ENCODE data around the gene DENND10.

DENND10 gene

DNA sequence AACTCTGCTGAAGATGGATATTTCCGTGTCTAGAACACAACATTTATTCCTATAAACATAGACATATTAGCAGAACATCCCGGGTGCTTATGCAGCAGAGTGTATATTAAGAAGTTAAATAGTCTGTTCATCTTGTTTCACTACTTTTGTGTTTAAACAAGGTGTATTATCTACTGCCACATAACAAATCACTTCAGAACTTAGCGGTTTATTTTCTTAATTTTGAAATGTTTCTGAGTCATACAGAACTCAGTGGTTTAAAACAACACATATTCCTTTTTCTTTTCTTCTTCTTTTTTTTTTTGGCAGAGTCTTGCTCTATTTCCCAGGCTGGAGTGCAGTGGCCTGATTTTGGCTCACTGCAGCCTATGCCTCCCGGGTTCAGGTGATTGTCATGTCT lies 25.8 kb downstream of the DENND10 start:
- Histone ChIP-seq H3K79me2 (ENCODE audit: low read length) (no peaks in the 10 kb centered on the region), H3K9me2 (replicated peaks; ENCODE audit: insufficient read depth, low read length) (no peaks in the 10 kb centered on the region), H3K4me2 (ENCODE audit: low read depth, low read length) (no peak overlapping the region), H3K27me3 (replicated peaks; ENCODE audit: insufficient read depth, low read length) (no peaks in the 10 kb centered on the region), H3K4me1 (ENCODE audit: low read length) (no peaks in the 10 kb centered on the region), H3K27ac (ENCODE audit: low read length) (no peak overlapping the region), H3F3A (ENCODE audit: insufficient read depth, low read length) (no peaks in the 10 kb centered on the region), H4K20me1 (ENCODE audit: insufficient read depth, low read length) (no peaks in the 10 kb centered on the region), H3K9me3 (replicated peaks; ENCODE audit: insufficient read depth, low read length) (no peaks in the 10 kb centered on the region), H3K9ac (ENCODE audit: low read length) (no peak overlapping the region), H3K36me3 (replicated peaks; ENCODE audit: insufficient read depth, low read length) (peaks cover 7% of the 10 kb centered on the region), H2AFZ (ENCODE audit: low read length) (no peak overlapping the region), H3K4me3 (ENCODE audit: low read length) (no peak overlapping the region)
- no peak for DNase-seq
- TF ChIP-seq EZH2phosphoT487 (IDR thresholded peaks at IDR 0.05; ENCODE audit: low read length) (no peak), EZH2 (optimal IDR thresholded peaks at IDR 0.05; ENCODE audit: low read depth, low read length) (no peak)
- TF ChIP-seq, protein P1, sequence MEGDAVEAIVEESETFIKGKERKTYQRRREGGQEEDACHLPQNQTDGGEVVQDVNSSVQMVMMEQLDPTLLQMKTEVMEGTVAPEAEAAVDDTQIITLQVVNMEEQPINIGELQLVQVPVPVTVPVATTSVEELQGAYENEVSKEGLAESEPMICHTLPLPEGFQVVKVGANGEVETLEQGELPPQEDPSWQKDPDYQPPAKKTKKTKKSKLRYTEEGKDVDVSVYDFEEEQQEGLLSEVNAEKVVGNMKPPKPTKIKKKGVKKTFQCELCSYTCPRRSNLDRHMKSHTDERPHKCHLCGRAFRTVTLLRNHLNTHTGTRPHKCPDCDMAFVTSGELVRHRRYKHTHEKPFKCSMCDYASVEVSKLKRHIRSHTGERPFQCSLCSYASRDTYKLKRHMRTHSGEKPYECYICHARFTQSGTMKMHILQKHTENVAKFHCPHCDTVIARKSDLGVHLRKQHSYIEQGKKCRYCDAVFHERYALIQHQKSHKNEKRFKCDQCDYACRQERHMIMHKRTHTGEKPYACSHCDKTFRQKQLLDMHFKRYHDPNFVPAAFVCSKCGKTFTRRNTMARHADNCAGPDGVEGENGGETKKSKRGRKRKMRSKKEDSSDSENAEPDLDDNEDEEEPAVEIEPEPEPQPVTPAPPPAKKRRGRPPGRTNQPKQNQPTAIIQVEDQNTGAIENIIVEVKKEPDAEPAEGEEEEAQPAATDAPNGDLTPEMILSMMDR (IDR thresholded peaks at IDR 0.05; ENCODE audit: low read length), result no peak

DNA sequence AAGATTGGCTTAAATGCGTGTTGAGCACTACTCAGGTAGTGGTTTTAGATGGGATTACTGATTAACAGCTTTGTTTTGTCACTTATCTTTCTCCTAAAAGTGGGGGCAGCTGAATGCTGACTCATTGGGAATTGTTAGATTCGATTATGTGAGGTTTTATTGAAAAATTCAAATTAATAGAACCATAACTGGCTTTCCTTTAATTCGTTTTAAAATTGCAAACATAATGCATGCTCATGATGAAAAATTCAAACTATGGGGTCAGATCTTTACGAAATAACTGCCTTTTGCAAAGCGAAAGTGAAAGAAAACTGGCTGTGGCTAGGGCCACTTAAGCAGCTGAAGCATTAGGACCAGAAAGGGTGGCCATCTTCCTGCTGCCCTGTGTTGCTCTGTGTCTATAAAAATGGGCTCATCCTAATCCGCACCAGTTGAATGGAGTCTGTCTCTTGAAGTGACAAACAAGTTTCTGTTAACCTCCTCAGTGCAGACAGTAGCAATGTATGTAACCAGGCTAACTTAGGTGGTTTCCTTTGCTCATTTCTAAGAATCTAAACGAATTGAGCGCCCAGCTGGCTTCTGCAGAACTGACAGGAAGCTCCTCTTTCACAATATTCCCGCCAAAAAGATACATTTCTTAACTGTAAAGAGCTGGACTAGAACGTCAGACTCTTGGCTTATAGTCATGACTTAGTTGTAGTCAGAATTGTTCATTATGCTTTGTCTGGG lies 27.8 kb downstream of the DENND10 start:
- TF ChIP-seq EZH2phosphoT487 (IDR thresholded peaks at IDR 0.05; ENCODE audit: low read length) (no peak), EZH2 (optimal IDR thresholded peaks at IDR 0.05; ENCODE audit: low read depth, low read length) (no peak)
- TF ChIP-seq, protein P1 (IDR thresholded peaks at IDR 0.05; ENCODE audit: low read length), result no peak
- Histone ChIP-seq H3K4me2 (ENCODE audit: low read depth, low read length) (peak overlapping the region; percentile 52), H3F3A (ENCODE audit: insufficient read depth, low read length) (no peaks in the 10 kb centered on the region), H3K4me3 (ENCODE audit: low read length) (peak overlapping the region; percentile 47), H3K27me3 (replicated peaks; ENCODE audit: insufficient read depth, low read length) (no peaks in the 10 kb centered on the region), H3K27ac (ENCODE audit: low read length) (peak overlapping the region; percentile 42; the same call in 1 of the 2 replicates), H3K9me3 (replicated peaks; ENCODE audit: insufficient read depth, low read length) (no peaks in the 10 kb centered on the region), H3K36me3 (replicated peaks; ENCODE audit: insufficient read depth, low read length) (peaks cover 7% of the 10 kb centered on the region), H3K9me2 (replicated peaks; ENCODE audit: insufficient read depth, low read length) (no peaks in the 10 kb centered on the region), H3K9ac (ENCODE audit: low read length) (peak overlapping the region; percentile 22; the same call in 1 of the 2 replicates), H3K79me2 (ENCODE audit: low read length) (no peaks in the 10 kb centered on the region), H2AFZ (ENCODE audit: low read length) (peak overlapping the region; percentile 22), H3K4me1 (ENCODE audit: low read length) (no peaks in the 10 kb centered on the region), H4K20me1 (ENCODE audit: insufficient read depth, low read length) (no peaks in the 10 kb centered on the region)
- DNase-seq, result peak; percentile 69

DNA sequence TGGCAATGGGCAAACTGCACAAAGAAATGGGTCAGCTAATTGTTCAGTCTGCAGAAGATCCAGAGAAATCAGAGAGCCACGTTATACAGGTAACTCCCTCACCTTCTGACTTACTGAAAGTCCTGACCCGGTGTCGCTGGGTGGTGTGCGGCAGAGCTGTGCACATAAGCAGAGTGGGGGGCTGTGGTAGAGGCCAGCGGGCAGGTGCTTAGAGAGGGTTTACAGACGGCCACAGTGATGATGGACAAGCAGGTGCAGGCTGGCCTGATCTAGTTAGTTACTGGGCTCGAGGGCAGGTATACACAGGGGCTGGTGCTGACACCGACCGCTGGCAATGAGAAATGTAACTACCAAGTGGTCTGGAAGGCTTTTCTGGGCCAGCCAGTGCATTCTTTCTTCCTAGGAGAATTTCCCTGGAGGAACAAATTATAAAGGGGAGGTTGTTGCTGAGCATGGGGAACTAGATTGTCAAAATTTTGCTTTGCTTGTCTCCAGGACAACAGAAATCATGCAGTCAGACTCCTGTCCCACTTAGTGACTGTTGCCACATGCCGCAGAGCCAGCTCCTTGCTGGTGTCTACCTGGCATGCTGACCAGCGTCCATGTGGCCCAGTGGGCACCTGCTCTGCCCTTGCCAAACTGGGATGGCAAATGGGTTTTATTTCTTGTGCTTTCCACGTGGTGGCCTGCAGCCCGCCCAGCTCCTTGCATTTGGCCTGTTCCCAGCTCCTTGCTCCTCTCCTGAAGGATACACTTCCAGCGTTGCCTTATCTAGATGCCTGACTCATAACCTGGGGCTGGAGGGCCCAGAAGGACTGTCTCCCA lies 28.8 kb downstream of the DENND10 start:
- no peaks in the 10 kb centered on the region for H3K79me2 ChIP-seq (ENCODE audit: low read length)
- H3K27me3 ChIP-seq (replicated peaks; ENCODE audit: insufficient read depth, low read length), result no peaks in the 10 kb centered on the region
- DNase-seq, result no peak
- H3F3A ChIP-seq (ENCODE audit: insufficient read depth, low read length), result no peaks in the 10 kb centered on the region
- TF ChIP-seq, protein P1 (IDR thresholded peaks at IDR 0.05; ENCODE audit: low read length), result no peak
- TF ChIP-seq EZH2phosphoT487 (IDR thresholded peaks at IDR 0.05; ENCODE audit: low read length), result no peak
- H3K4me3 ChIP-seq (ENCODE audit: low read length), result no peak overlapping the region
- H3K4me2 ChIP-seq (ENCODE audit: low read depth, low read length), result no peak overlapping the region
- H3K27ac ChIP-seq (ENCODE audit: low read length), result no peak overlapping the region
- H4K20me1 ChIP-seq (ENCODE audit: insufficient read depth, low read length), result no peaks in the 10 kb centered on the region
- no peaks in the 10 kb centered on the region for H3K4me1 ChIP-seq (ENCODE audit: low read length)
- no peaks in the 10 kb centered on the region for H3K9me3 ChIP-seq (replicated peaks; ENCODE audit: insufficient read depth, low read length)
- H3K9me2 ChIP-seq (replicated peaks; ENCODE audit: insufficient read depth, low read length), result no peaks in the 10 kb centered on the region
- H3K36me3 ChIP-seq (replicated peaks; ENCODE audit: insufficient read depth, low read length), result peaks cover 7% of the 10 kb centered on the region
- no peak overlapping the region for H2AFZ ChIP-seq (ENCODE audit: low read length)
- H3K9ac ChIP-seq (ENCODE audit: low read length), result no peak overlapping the region
